A549 (cell line): Measurements from ENCODE around the gene ANKRD36.
"Not testable (repeated sequence)": the region's sequence is repeated elsewhere in the genome, so short reads cannot be mapped to it uniquely, and the experiment has no call there.

ENCODE experiments used
- CHD2 ChIP-seq: fragments of 150-350 bp; IDR thresholded peaks from 2 replicates; pipeline ENCODE4 v1.6.1; 2014; ENCODE audit warnings: low read length; ENCODE audit not compliant: partially characterized antibody
- CTCF ChIP-seq: fragments of >200 bp; sonication (Bioruptor Twin); formaldehyde crosslinking; IDR thresholded peaks from 3 replicates; pipeline ENCODE4 v1.5.1; 2016
- ELK1 ChIP-seq: fragments of 150-350 bp; IDR thresholded peaks from 2 replicates; pipeline ENCODE4 v1.6.1; 2014; ENCODE audit warnings: low read depth, mild to moderate bottlenecking, low read length
- HMGXB4 ChIP-seq: fragments of 250-450 bp; sonication (Bioruptor Pico); IDR thresholded peaks from 2 replicates; pipeline ENCODE4 v1.5.0; 2021; ENCODE audit warnings: mild to moderate bottlenecking, moderate library complexity, borderline replicate concordance
- JUNB ChIP-seq: fragments of >200 bp; sonication (Bioruptor Twin); formaldehyde crosslinking; IDR thresholded peaks from 2 replicates; pipeline ENCODE4 v1.6.1; 2016
- KDM5A ChIP-seq: fragments of 200-600 bp; sonication (generic); IDR thresholded peaks from 2 replicates; pipeline ENCODE4 v1.6.1; 2016; ENCODE audit warnings: antibody characterized with exemption, mild to moderate bottlenecking
- MAZ ChIP-seq: fragments of 150-350 bp; IDR thresholded peaks from 2 replicates; pipeline ENCODE4 v1.6.1; 2014; ENCODE audit warnings: antibody characterized with exemption, low read depth, low read length, borderline replicate concordance
- POLR2A ChIP-seq: IDR thresholded peaks from 2 replicates; pipeline ENCODE4 v1.6.1; 2012; ENCODE audit warnings: mild to moderate bottlenecking, low read length
- RAD21 ChIP-seq, 2 experiments: fragments of >200 bp in 1 of 2; sonication (Bioruptor Twin) in 1 of 2; formaldehyde crosslinking in 1 of 2; IDR thresholded peaks in 1 of 2; conservative IDR thresholded peaks in 1 of 2; 2 replicates in 1 of 2; 3 replicates in 1 of 2; pipeline ENCODE4 v1.6.1; 2012 to 2018; ENCODE audit warnings: inconsistent platforms in 1 of 2
- RFX5 ChIP-seq: fragments of 450-650 bp; IDR thresholded peaks from 2 replicates; pipeline ENCODE4 v1.7.1; 2014; ENCODE audit warnings: antibody characterized with exemption, mild to moderate bottlenecking, moderate library complexity
- TP53 ChIP-seq: fragments of 250-450 bp; sonication (Bioruptor Pico); IDR thresholded peaks from 2 replicates; pipeline ENCODE4 v1.5.0; 2021; ENCODE audit warnings: mild to moderate bottlenecking, moderate library complexity
- USF2 ChIP-seq: fragments of 450-650 bp; IDR thresholded peaks from 2 replicates; pipeline ENCODE4 v1.6.1; 2014; ENCODE audit warnings: antibody characterized with exemption

- TF ChIP-seq KDM5A; POLR2A; CHD2; CTCF; RAD21 (conservative IDR thresholded peaks at IDR 0.05 in 1 of 2, IDR thresholded peaks at IDR 0.05 in 1 of 2); TP53 (CRISPR knock-in tag); USF2; RFX5; ELK1; JUNB; MAZ; HMGXB4: not testable (repeated sequence)
Observed at GRCh38 chr2:97268075-97268591, 155.2 kb downstream of the ANKRD36 start.
